Esophagus muscularis mucosa (tissue), 3 donors: Measurements from ENCODE around the gene TMEM95.
"Not testable (repeated sequence)": the region's sequence is repeated elsewhere in the genome, so short reads cannot be mapped to it uniquely, and the experiment has no call there.

Experiments
- POLR2A ChIP-seq: fragments of 450-650 bp; IDR thresholded peaks from one replicate; pipeline ENCODE4 v1.6.1; 2017; ENCODE audit warnings: antibody characterized with exemption, moderate library complexity, mild to moderate bottlenecking, low read depth
- POLR2AphosphoS5 ChIP-seq, 2 donors: sonication (generic); formaldehyde crosslinking; IDR thresholded peaks; one replicate each; pipeline ENCODE4 v1.6.1; 2017; ENCODE audit warnings: antibody characterized with exemption in 2 of 2
- TF ChIP-seq, protein P1 (sequence below), 3 experiments: fragments of 200-600 bp in 2 of 3; fragments of 450-650 bp in 1 of 3; sonication (generic) in 2 of 3; IDR thresholded peaks; one replicate each; pipeline ENCODE4 v1.5.1; 2017 to 2019; ENCODE audit warnings: antibody characterized with exemption in 3 of 3, mild to moderate bottlenecking in 2 of 3, moderate library complexity in 1 of 3

DNA sequence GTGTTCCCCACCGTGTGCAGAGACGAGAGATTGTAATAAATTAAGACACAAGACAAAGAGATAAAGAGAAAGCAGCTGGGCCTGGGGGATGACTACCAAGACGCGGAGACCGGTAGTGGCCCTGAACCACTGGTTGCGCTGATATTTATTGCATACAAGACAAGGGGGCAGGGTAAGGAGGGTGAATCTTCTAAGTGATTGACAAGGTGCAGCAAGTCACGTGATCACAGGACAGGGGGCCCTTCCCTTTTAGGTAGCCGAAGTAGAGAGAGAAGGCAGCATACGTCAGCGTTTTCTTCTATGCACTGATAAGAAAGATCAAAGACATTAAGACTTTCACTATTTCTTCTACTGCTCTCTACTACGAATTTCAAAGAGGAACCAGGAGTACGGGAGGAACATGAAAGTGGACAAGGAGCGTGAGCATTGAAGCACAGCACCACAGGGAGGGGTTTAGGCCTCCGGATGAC lies 22.3 kb upstream of the TMEM95 start:
- TF ChIP-seq, protein P1, sequence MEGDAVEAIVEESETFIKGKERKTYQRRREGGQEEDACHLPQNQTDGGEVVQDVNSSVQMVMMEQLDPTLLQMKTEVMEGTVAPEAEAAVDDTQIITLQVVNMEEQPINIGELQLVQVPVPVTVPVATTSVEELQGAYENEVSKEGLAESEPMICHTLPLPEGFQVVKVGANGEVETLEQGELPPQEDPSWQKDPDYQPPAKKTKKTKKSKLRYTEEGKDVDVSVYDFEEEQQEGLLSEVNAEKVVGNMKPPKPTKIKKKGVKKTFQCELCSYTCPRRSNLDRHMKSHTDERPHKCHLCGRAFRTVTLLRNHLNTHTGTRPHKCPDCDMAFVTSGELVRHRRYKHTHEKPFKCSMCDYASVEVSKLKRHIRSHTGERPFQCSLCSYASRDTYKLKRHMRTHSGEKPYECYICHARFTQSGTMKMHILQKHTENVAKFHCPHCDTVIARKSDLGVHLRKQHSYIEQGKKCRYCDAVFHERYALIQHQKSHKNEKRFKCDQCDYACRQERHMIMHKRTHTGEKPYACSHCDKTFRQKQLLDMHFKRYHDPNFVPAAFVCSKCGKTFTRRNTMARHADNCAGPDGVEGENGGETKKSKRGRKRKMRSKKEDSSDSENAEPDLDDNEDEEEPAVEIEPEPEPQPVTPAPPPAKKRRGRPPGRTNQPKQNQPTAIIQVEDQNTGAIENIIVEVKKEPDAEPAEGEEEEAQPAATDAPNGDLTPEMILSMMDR (IDR thresholded peaks at IDR 0.05), result not testable (repeated sequence)
- not testable (repeated sequence) for TF ChIP-seq POLR2A; POLR2AphosphoS5 (IDR thresholded peaks at IDR 0.05)
